Measurements from ENCODE around the gene BRD8. TPM values are rescaled to one million over a fixed set of nuclear protein-coding genes. Genes with fewer than 3 reads are reported as not detected.
"Not testable (repeated sequence)": the region's sequence is repeated elsewhere in the genome, so short reads cannot be mapped to it uniquely, and the experiment has no call there.

The BRD8 gene
- total and polyA plus RNA-seq, 9 of the 15 experiments (the other 6 are each of a cell fraction or from before 2014, with no cell fraction given): 54.6 to 163 (median 87.0) TPM

DNA sequence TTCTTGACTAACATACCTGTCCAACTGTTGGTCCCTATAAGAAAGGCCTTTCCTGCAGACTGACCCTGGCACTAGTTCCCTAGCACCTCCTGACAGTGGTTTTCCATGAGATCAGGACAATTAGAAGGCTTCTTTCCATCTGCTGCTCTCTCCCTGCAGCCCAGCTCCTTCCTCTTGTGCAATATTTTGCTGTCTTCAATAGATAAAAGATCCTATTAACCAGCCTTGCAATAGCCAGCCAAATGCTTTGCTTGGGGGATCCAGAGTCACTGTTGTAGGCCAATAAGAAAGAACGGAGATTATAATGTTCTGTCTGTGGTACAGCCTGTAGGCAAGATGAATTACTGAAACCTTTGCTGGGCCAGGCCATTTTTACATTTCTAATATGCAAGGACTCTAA, 20.8 kb downstream of the BRD8 start:
- Histone ChIP-seq H3K4me3 (no peak overlapping the region), H3K27ac (ENCODE audit: extremely low read depth, low read depth, low read length) (no peak overlapping the region), H3K27me3 (ENCODE audit: control insufficient read depth in 2 of 2, insufficient read depth in 2 of 2, low read length in 2 of 2) (no peaks in the 10 kb centered on the region; a peak in 1 of 5 replicates), H4K20me1 (replicated peaks; ENCODE audit: control insufficient read depth, insufficient read depth, low read length) (no peaks in the 10 kb centered on the region; the same call in 1 of the 2 replicates), H3K36me3 (ENCODE audit: control insufficient read depth, insufficient read depth, low read length) (peaks cover 61% of the 10 kb centered on the region), H3K9me1 (ENCODE audit: control insufficient read depth, insufficient read depth, low read length) (no peaks in the 10 kb centered on the region), H3K4me2 (ENCODE audit: insufficient read depth, low read length) (no peak overlapping the region), H2AFZ (ENCODE audit: low read depth, low read length) (no peak overlapping the region), H3K9ac (ENCODE audit: insufficient read depth in 1 of 2, low read depth in 2 of 2, low read length in 2 of 2) (no peak overlapping the region), H3K9me3 (replicated peaks; ENCODE audit: control insufficient read depth, insufficient read depth, low read depth, low read length) (no peaks in the 10 kb centered on the region), H3K4me1 (replicated peaks in 1 of 2; ENCODE audit: control insufficient read depth in 2 of 2, insufficient read depth in 2 of 2, low read length in 2 of 2) (no peaks in the 10 kb centered on the region), H3K79me2 (ENCODE audit: control insufficient read depth, insufficient read depth, low read length) (no peaks in the 10 kb centered on the region)
- ChIA-PET CTCF (ENCODE audit: low intra/inter-chr PET ratio) (no interaction called here), POLR2A (interaction anchor here (0.9 to 2.9 kb wide), 4 partner anchors 9 to 19 kb away, joined by 3 to 8 read pairs (median 8); no protein-coding TSS in a partner anchor)
- no peak for FAIRE-seq
- peak; percentile 45; the same call in 1 of the 2 replicates for TF ChIP-seq CEBPB (tag; IDR thresholded peaks at IDR 0.05)
- TF ChIP-seq, protein P1, sequence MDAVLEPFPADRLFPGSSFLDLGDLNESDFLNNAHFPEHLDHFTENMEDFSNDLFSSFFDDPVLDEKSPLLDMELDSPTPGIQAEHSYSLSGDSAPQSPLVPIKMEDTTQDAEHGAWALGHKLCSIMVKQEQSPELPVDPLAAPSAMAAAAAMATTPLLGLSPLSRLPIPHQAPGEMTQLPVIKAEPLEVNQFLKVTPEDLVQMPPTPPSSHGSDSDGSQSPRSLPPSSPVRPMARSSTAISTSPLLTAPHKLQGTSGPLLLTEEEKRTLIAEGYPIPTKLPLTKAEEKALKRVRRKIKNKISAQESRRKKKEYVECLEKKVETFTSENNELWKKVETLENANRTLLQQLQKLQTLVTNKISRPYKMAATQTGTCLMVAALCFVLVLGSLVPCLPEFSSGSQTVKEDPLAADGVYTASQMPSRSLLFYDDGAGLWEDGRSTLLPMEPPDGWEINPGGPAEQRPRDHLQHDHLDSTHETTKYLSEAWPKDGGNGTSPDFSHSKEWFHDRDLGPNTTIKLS (IDR thresholded peaks at IDR 0.05; ENCODE audit: borderline replicate concordance, low read depth): no peak
- no peak for ATAC-seq
- 93% methylated on average over 1 of the region's 1 CpG for WGBS (ENCODE audit: insufficient coverage, low coverage, missing lambda C conversion rate)
- no peak for DNase-seq (ENCODE audit: extremely low read depth in 1 of 4, low spot score in 3 of 4)
- no TSS peak for BruUV-seq (replicated peaks)
- in situ Hi-C loops (cut with MboI) (no loop called here), intact Hi-C loops (cut with micrococcal nuclease) (no loop called here)

DNA sequence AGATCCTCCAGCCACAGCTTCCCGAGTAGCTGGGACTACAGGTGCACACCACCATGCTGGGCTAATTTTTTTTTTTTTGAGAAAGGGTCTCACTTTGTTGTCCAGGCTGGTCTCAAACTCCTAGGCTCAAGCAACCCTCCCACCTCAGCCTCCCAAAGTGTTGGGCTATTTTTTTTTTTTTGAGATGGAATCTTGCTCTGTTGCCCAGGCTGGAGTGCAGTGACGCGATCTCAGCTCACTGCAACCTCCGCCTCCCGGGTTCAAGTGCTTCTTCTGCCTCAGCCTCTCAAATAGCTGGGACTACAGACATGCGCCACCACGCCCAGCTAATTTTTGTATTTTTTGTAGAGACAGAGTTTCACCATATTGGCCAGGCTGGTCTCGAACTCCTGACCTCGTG, 22.5 kb downstream of the BRD8 start:
- intact Hi-C loops (cut with micrococcal nuclease); in situ Hi-C loops (cut with MboI); CTCF ChIA-PET (ENCODE audit: low intra/inter-chr PET ratio); FAIRE-seq; H3K27me3 ChIP-seq (ENCODE audit: control insufficient read depth in 2 of 2, insufficient read depth in 2 of 2, low read length in 2 of 2); H3K9ac ChIP-seq (ENCODE audit: insufficient read depth in 1 of 2, low read depth in 2 of 2, low read length in 2 of 2); DNase-seq (ENCODE audit: extremely low read depth in 1 of 4, low spot score in 3 of 4); BruUV-seq (replicated peaks); H3K4me2 ChIP-seq (ENCODE audit: insufficient read depth, low read length); H3K9me1 ChIP-seq (ENCODE audit: control insufficient read depth, insufficient read depth, low read length); ATAC-seq; H3K79me2 ChIP-seq (ENCODE audit: control insufficient read depth, insufficient read depth, low read length); H3K9me3 ChIP-seq (replicated peaks; ENCODE audit: control insufficient read depth, insufficient read depth, low read depth, low read length); H3K27ac ChIP-seq (ENCODE audit: extremely low read depth, low read depth, low read length); H3K4me3 ChIP-seq; H3K4me1 ChIP-seq (replicated peaks in 1 of 2; ENCODE audit: control insufficient read depth in 2 of 2, insufficient read depth in 2 of 2, low read length in 2 of 2); H2AFZ ChIP-seq (ENCODE audit: low read depth, low read length); H4K20me1 ChIP-seq (replicated peaks; ENCODE audit: control insufficient read depth, insufficient read depth, low read length): not testable (repeated sequence)
- WGBS (ENCODE audit: insufficient coverage, low coverage, missing lambda C conversion rate): 95% methylated on average over 7 of the region's 9 CpGs
- POLR2A ChIA-PET: interaction anchor here (1.5 kb wide), 1 partner anchor 10 kb away, joined by 4 read pairs; no protein-coding TSS in a partner anchor
- peaks cover 45% of the 10 kb centered on the region for H3K36me3 ChIP-seq (ENCODE audit: control insufficient read depth, insufficient read depth, low read length)
- TF ChIP-seq SUPT5H (IDR thresholded peaks at IDR 0.05) (peak; percentile 54; the same call in 1 of the 2 replicates), POLR2A (conservative IDR thresholded peaks at IDR 0.05) (peak; percentile 45; the same call in 1 of the 2 replicates)

All from K562 (cell line).